HepG2 (cell line): ENCODE results near the gene SERAC1. TPM values are rescaled to one million over a fixed set of nuclear protein-coding genes. Genes with fewer than 3 reads are reported as not detected.

Experiments
- ATAC-seq: fragments of 200-7000 bp; cut with Tn5 transposase; 3 replicates; pipeline ENCODE4 v1.9.1; 2020; ENCODE audit warnings: mild to moderate bottlenecking, moderate library complexity
- BruUV-seq: library from RNA; stranded (reverse); fragments of 400-500 nt; replicated peaks from 2 replicates; lab custom pipeline; 2021; lab: Mats Ljungman, UMichigan
- CTCF ChIA-PET: fragments of 300-600 bp; formaldehyde crosslinking; extraction: SDS; loops from one replicate; lab custom pipeline; 2021; ENCODE audit warnings: low total read pairs, inconsistent platforms, low intra/inter-chr PET ratio; lab: Yijun Ruan, JAX
- POLR2A ChIA-PET: fragments of 350-600 bp; sonication (Branson Sonifier 250); formaldehyde crosslinking; loops from one replicate; lab custom pipeline; 2020; ENCODE audit warnings: antibody characterized with exemption, inconsistent platforms; lab: Yijun Ruan, JAX
- DNase-seq: peaks from one replicate; pipeline ENCODE4 v3.0.0-alpha.2; 2015; ENCODE audit warnings: low spot score
- FAIRE-seq: peaks from 3 replicates; lab custom pipeline; 2011; peaks lifted over from hg19 to GRCh38; lab: Jason Lieb, UNC
- H2AFZ ChIP-seq: one replicate; pipeline ENCODE4 v1.6.1; 2011; ENCODE audit warnings: low read length, inconsistent platforms
- H3K27ac ChIP-seq: fragments of 300-600 bp; 3 replicates; pipeline ENCODE4 v1.8.0; 2011; ENCODE audit warnings: mixed run types, mild to moderate bottlenecking, mixed read lengths, low read length, inconsistent platforms; ENCODE audit not compliant: insufficient read depth; ENCODE audit errors: extremely low read length
- H3K27me3 ChIP-seq, 2 experiments: fragments of 200-600 bp in 1 of 2; 2 replicates in 1 of 2; 3 replicates in 1 of 2; pipeline versions ENCODE4 v1.6.0 to v1.8.0; 2011; ENCODE audit warnings: low read length in 2 of 2, mild to moderate bottlenecking in 2 of 2, moderate library complexity in 2 of 2, inconsistent platforms in 1 of 2; ENCODE audit not compliant: insufficient read depth in 2 of 2, control insufficient read depth in 1 of 2
- H3K36me3 ChIP-seq, 2 experiments: fragments of 200-600 bp in 1 of 2; replicated peaks in 1 of 2; 2 replicates in 1 of 2; 3 replicates in 1 of 2; pipeline versions ENCODE4 v1.5.1 to v1.8.0; 2011; ENCODE audit warnings: low read length in 2 of 2, inconsistent platforms in 1 of 2; ENCODE audit not compliant: insufficient read depth in 2 of 2, control insufficient read depth in 1 of 2
- H3K4me1 ChIP-seq: 2 replicates; pipeline ENCODE4 v1.5.1; 2012; ENCODE audit warnings: low read length, inconsistent platforms; ENCODE audit not compliant: insufficient read depth
- H3K4me2 ChIP-seq: 2 replicates; pipeline ENCODE4 v1.6.0; 2011; ENCODE audit warnings: low read depth, low read length, inconsistent platforms
- H3K4me3 ChIP-seq, 3 experiments: fragments of 200-600 bp in 1 of 3; sonication (generic), shearing (Covaris generic) in 1 of 3; replicated peaks in 1 of 3; 2 replicates each; pipeline ENCODE4 v1.5.1; 2011 to 2016; ENCODE audit warnings: low read length in 3 of 3, inconsistent platforms in 2 of 3, low read depth in 2 of 3, mild to moderate bottlenecking in 2 of 3, control low read depth in 1 of 3, mixed read lengths in 1 of 3; ENCODE audit not compliant: insufficient read depth in 1 of 3
- H3K79me2 ChIP-seq: one replicate; pipeline ENCODE4 v1.6.1; 2011; ENCODE audit warnings: low read length, inconsistent platforms; ENCODE audit not compliant: insufficient read depth
- H3K9ac ChIP-seq: 2 replicates; pipeline ENCODE4 v1.6.0; 2011; ENCODE audit warnings: mild to moderate bottlenecking, low read depth, low read length, inconsistent platforms; ENCODE audit not compliant: insufficient read depth
- H3K9me3 ChIP-seq: 2 replicates; pipeline ENCODE4 v1.5.1; 2012; ENCODE audit warnings: mild to moderate bottlenecking, low read length
- H4K20me1 ChIP-seq: 2 replicates; pipeline ENCODE4 v1.6.0; 2011; ENCODE audit warnings: inconsistent platforms, mild to moderate bottlenecking, low read length, moderate library complexity; ENCODE audit not compliant: insufficient read depth
- CAMTA2 ChIP-seq: sonication (generic); formaldehyde crosslinking; IDR thresholded peaks from 2 replicates; pipeline ENCODE4 v1.4.0; 2020; ENCODE audit warnings: mild to moderate bottlenecking, missing genetic modification reagents, borderline replicate concordance
- HIC2 ChIP-seq: sonication (generic); formaldehyde crosslinking; IDR thresholded peaks from 2 replicates; pipeline ENCODE4 v1.9.0; 2022; ENCODE audit warnings: low read depth, missing genetic modification reagents
- HNF1B ChIP-seq: sonication (generic); formaldehyde crosslinking; IDR thresholded peaks from 2 replicates; pipeline ENCODE4 v1.5.1; 2020; ENCODE audit warnings: mild to moderate bottlenecking, moderate library complexity, missing genetic modification reagents
- LCORL ChIP-seq, 2 experiments: fragments of 450-650 bp in 1 of 2; sonication (generic) in 1 of 2; formaldehyde crosslinking in 1 of 2; IDR thresholded peaks; 2 replicates each; pipeline versions ENCODE4 v1.5.0 to v1.6.1; 2017 to 2020; ENCODE audit warnings: antibody characterized with exemption in 1 of 2, missing genetic modification reagents in 1 of 2
- MED1 ChIP-seq: sonication (generic); formaldehyde crosslinking; IDR thresholded peaks from 2 replicates; pipeline ENCODE4 v1.4.0; 2020; ENCODE audit warnings: missing genetic modification reagents
- MXI1 ChIP-seq: IDR thresholded peaks from 3 replicates; pipeline ENCODE4 v1.6.1; 2012; ENCODE audit warnings: low read depth, low read length, inconsistent platforms, borderline replicate concordance
- PCBP2 ChIP-seq: fragments of 200-400 bp; formaldehyde crosslinking; optimal IDR thresholded peaks from 2 replicates; pipeline ENCODE3; 2018; ENCODE audit warnings: low read length, low read depth; ENCODE audit not compliant: poor library complexity, severe bottlenecking
- PHF5A ChIP-seq: IDR thresholded peaks from one replicate; pipeline ENCODE4 v1.6.1; 2018; ENCODE audit warnings: low read depth, missing genetic modification reagents; ENCODE audit not compliant: unreplicated experiment
- PPARG ChIP-seq: conservative IDR thresholded peaks from 2 replicates; pipeline ENCODE4 v1.6.1; 2016; ENCODE audit warnings: missing biosample characterization, missing genetic modification reagents
- RBAK ChIP-seq: sonication (generic); formaldehyde crosslinking; IDR thresholded peaks from 2 replicates; pipeline ENCODE4 v1.5.1; 2020; ENCODE audit warnings: mild to moderate bottlenecking, missing genetic modification reagents
- ZNF205 ChIP-seq: IDR thresholded peaks from 2 replicates; pipeline ENCODE4 v1.6.1; 2018; ENCODE audit warnings: missing biosample characterization, missing genetic modification reagents
- ZNF235 ChIP-seq: sonication (generic); formaldehyde crosslinking; IDR thresholded peaks from 2 replicates; pipeline ENCODE4 v1.8.1; 2023; ENCODE audit warnings: mild to moderate bottlenecking, missing genetic modification reagents, borderline replicate concordance
- ZNF253 ChIP-seq: sonication (generic); formaldehyde crosslinking; IDR thresholded peaks from 2 replicates; pipeline ENCODE4 v1.8.0; 2022; ENCODE audit warnings: mild to moderate bottlenecking, missing genetic modification reagents, borderline replicate concordance
- ZNF598 ChIP-seq: sonication (generic); formaldehyde crosslinking; IDR thresholded peaks from 2 replicates; pipeline ENCODE4 v1.5.1; 2020; ENCODE audit warnings: mild to moderate bottlenecking, missing genetic modification reagents, borderline replicate concordance
- ZNF746 ChIP-seq: sonication (generic); formaldehyde crosslinking; IDR thresholded peaks from 2 replicates; pipeline ENCODE4 v1.8.0; 2022; ENCODE audit warnings: mild to moderate bottlenecking, missing genetic modification reagents
- ZNF891 ChIP-seq: sonication (generic); formaldehyde crosslinking; IDR thresholded peaks from 2 replicates; pipeline ENCODE4 v1.5.0; 2020; ENCODE audit warnings: mild to moderate bottlenecking, missing genetic modification reagents
- WGBS: methylation state at CpG from one replicate; pipeline ENCODE4 v1.1.6; 2017; ENCODE audit warnings: low lambda C conversion rate; 5-methylcytosine and 5-hydroxymethylcytosine counted together
- in situ Hi-C: cut with HindIII; loops from 2 replicates; pipeline ENCODE4 v1.10.0; 2017; ENCODE audit warnings: low pct_unique_long_range_greater_than_20kb; ENCODE audit not compliant: extremely low pct_ligation_motif_present
- intact Hi-C: fragments of 100-400 bp; cut with micrococcal nuclease; formaldehyde crosslinking; loops from one replicate; pipeline ENCODE4 v1.10.0; 2022; ENCODE audit not compliant: unreplicated experiment
- polyA plus RNA-seq, 8 experiments: library from polyadenylated mRNA; depleted of rRNA in 3 of 8; stranded (reverse) in 7 of 8; unstranded in 1 of 8; fragments of >200 nt; fragmentation: Illumina TruSeq in 4 of 8; extraction: Trizol in 4 of 8; gene quantifications; 2 replicates each; pipeline versions ENCODE4 v1.2.1 to v1.2.3, GENCODE V29; 2011 to 2016; ENCODE audit warnings: low read depth in 4 of 8, missing spikeins in 1 of 8, mixed read lengths in 1 of 8; ENCODE audit not compliant: insufficient read depth in 1 of 8
- total RNA-seq, 5 experiments: library from RNA; depleted of rRNA; stranded (reverse); fragments of >200 nt; fragmentation: Illumina TruSeq; extraction: Trizol; gene quantifications; 2 replicates each; pipeline ENCODE4 v1.2.3, GENCODE V29; 2016; ENCODE audit warnings: low read depth in 1 of 5
- TF ChIP-seq, protein P1 (sequence below): sonication (generic); formaldehyde crosslinking; IDR thresholded peaks from 2 replicates; pipeline ENCODE4 v1.4.0; 2020; ENCODE audit warnings: missing genetic modification reagents, mild to moderate bottlenecking, borderline replicate concordance
- TF ChIP-seq, protein P2 (sequence below): sonication (generic); formaldehyde crosslinking; IDR thresholded peaks from 2 replicates; pipeline ENCODE4 v1.5.0; 2020; ENCODE audit warnings: missing genetic modification reagents

Gene SERAC1
- total and polyA plus RNA-seq, 2 of the 13 experiments (the other 11 are each of a cell fraction or from before 2014, with no cell fraction given): 4.5 to 8.1 TPM

DNA sequence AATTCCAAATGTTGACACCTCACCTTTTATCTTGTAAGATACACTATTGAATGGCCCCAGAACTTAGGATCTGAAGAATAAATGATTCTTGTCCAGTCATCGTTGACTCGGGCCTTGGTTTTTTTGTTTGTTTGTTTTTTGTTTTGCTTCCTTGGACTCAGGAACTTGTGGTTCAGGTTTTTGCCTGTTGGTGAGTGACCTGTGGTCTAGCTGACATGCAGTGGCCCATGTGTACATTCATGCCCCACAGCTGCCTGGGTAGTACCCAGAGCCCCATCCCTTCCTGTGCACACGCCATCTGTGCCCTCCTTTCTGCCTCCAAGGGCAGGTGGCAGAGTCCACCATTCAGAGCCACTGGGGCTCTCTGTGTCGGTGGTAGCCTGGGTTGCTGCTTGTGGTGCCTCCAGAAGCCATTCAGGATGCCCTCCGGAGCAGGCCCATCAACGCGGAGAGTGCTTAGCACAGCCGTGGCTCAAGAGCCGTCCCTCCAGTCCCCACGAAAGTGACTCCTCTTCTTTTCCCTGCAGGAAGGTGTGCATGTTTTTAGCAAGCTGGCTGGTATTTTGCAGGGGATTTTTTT lies 100.5 kb downstream of the SERAC1 start:
- ATAC-seq (no peak), FAIRE-seq (no peak), DNase-seq (no peak)
- Histone ChIP-seq H3K4me1 (peaks cover 37% of the 10 kb centered on the region), H3K4me2 (no peak overlapping the region), H2AFZ (no peak overlapping the region), H3K9ac (no peak overlapping the region), H3K4me3 (no peak overlapping the region), H3K27me3 (no peaks in the 10 kb centered on the region), H3K27ac (peak overlapping the region; percentile 1), H4K20me1 (no peaks in the 10 kb centered on the region), H3K9me3 (no peaks in the 10 kb centered on the region), H3K79me2 (no peaks in the 10 kb centered on the region), H3K36me3 (peaks cover 54 to 89% of the 10 kb centered on the region in 2 experiments)
- intact Hi-C loops: no loop called here
- 95% methylated on average over 10 of the region's 10 CpGs for WGBS
- POLR2A ChIA-PET: no interaction called here
- in situ Hi-C loops: no loop called here
- CTCF ChIA-PET: no interaction called here
- TSS peak; percentile 15 for BruUV-seq
- TF ChIP-seq ZNF253 (CRISPR knock-in tag): no peak
- TF ChIP-seq ZNF598 (CRISPR knock-in tag): no peak
- TF ChIP-seq, protein P1, sequence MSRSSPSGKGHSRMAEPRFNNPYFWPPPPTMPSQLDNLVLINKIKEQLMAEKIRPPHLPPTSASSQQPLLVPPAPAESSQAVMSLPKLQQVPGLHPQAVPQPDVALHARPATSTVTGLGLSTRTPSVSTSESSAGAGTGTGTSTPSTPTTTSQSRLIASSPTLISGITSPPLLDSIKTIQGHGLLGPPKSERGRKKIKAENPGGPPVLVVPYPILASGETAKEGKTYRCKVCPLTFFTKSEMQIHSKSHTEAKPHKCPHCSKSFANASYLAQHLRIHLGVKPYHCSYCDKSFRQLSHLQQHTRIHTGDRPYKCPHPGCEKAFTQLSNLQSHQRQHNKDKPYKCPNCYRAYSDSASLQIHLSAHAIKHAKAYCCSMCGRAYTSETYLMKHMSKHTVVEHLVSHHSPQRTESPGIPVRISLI (CRISPR knock-in tag): no peak
- TF ChIP-seq, protein P2, sequence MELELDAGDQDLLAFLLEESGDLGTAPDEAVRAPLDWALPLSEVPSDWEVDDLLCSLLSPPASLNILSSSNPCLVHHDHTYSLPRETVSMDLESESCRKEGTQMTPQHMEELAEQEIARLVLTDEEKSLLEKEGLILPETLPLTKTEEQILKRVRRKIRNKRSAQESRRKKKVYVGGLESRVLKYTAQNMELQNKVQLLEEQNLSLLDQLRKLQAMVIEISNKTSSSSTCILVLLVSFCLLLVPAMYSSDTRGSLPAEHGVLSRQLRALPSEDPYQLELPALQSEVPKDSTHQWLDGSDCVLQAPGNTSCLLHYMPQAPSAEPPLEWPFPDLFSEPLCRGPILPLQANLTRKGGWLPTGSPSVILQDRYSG (CRISPR knock-in tag): no peak
- peak; percentile 34; the same call in 1 of the 2 replicates for TF ChIP-seq MED1 (CRISPR knock-in tag)
- peak; percentile 38; the same call in 1 of the 3 replicates for TF ChIP-seq MXI1
- no peak for TF ChIP-seq ZNF891 (CRISPR knock-in tag)
- no peak for TF ChIP-seq PPARG (CRISPR knock-in tag)
- TF ChIP-seq CAMTA2: no peak
- TF ChIP-seq RBAK (CRISPR knock-in tag): no peak
- no peak for TF ChIP-seq ZNF205
- TF ChIP-seq HNF1B: no peak
- TF ChIP-seq PCBP2: no peak
- TF ChIP-seq PHF5A (CRISPR knock-in tag): no peak
- TF ChIP-seq LCORL (IDR thresholded peaks at IDR 0.05): no peak
- no peak for TF ChIP-seq LCORL (CRISPR knock-in tag; IDR thresholded peaks at IDR 0.05)
- no peak for TF ChIP-seq ZNF746 (CRISPR knock-in tag)
- TF ChIP-seq HIC2: peak; percentile 81; the same call in 1 of the 2 replicates
- TF ChIP-seq ZNF235 (CRISPR knock-in tag): no peak
